Measurements from ENCODE around the gene ATP2A3. TPM values are rescaled to one million over a fixed set of nuclear protein-coding genes. Genes with fewer than 3 reads are reported as not detected.

Gene ATP2A3
- total RNA-seq, 1 experiment from 2014 or later, result 3.3 TPM

- intact Hi-C loops (cut with micrococcal nuclease), result no loop called here
- Histone ChIP-seq H3K4me3 (ENCODE audit: low read length) (no peak overlapping the region), H4K20me1 (ENCODE audit: low read length) (no peaks in the 10 kb centered on the region), H3K4me1 (ENCODE audit: insufficient read depth, low read length) (no peaks in the 10 kb centered on the region), H3K9me3 (ENCODE audit: low read length) (no peaks in the 10 kb centered on the region), H3F3A (ENCODE audit: low read length, unreplicated experiment) (no peaks in the 10 kb centered on the region), H3K4me2 (ENCODE audit: low read length) (no peak overlapping the region), H3K36me3 (ENCODE audit: low read depth, low read length) (no peaks in the 10 kb centered on the region), H3K9me2 (replicated peaks; ENCODE audit: low read length) (no peaks in the 10 kb centered on the region), H3K27me3 (ENCODE audit: low read length) (no peaks in the 10 kb centered on the region), H3K79me2 (ENCODE audit: low read length) (no peaks in the 10 kb centered on the region), H3K27ac (ENCODE audit: low read length) (no peak overlapping the region), H2AFZ (ENCODE audit: low read length) (no peak overlapping the region), H3K9ac (ENCODE audit: low read length) (no peak overlapping the region)
- ChIA-PET CTCF (no interaction called here), POLR2A (ENCODE audit: unreplicated experiment) (interaction anchor here (0.7 kb wide), 1 partner anchor 252 kb away, joined by 4 read pairs; no protein-coding TSS in a partner anchor)
- no peak for DNase-seq
- no peak for ATAC-seq
- BruUV-seq (replicated peaks), result no TSS peak
- no peak for TF ChIP-seq CTCF (conservative IDR thresholded peaks at IDR 0.05; ENCODE audit: low read depth, low read length)
- no peak for TF ChIP-seq EZH2 (IDR thresholded peaks at IDR 0.05; ENCODE audit: low read length, unreplicated experiment)
- TF ChIP-seq EZH2phosphoT487 (IDR thresholded peaks at IDR 0.05; ENCODE audit: borderline replicate concordance, low read length), result no peak
These were observed 17.9 kb upstream of the ATP2A3 start for GRCh38 chr17:3982113-3982512.

- POLR2A ChIA-PET (ENCODE audit: unreplicated experiment), result no interaction called here
- no peak overlapping the region for H3K4me2 ChIP-seq (ENCODE audit: low read length)
- H3K36me3 ChIP-seq (ENCODE audit: low read depth, low read length), result no peaks in the 10 kb centered on the region
- CTCF ChIA-PET, result no interaction called here
- no peak overlapping the region for H3K4me3 ChIP-seq (ENCODE audit: low read length)
- DNase-seq (no peak), ATAC-seq (no peak)
- no peak overlapping the region for H3K27ac ChIP-seq (ENCODE audit: low read length)
- no peak overlapping the region for H3K9ac ChIP-seq (ENCODE audit: low read length)
- no peaks in the 10 kb centered on the region for H4K20me1 ChIP-seq (ENCODE audit: low read length)
- H3K79me2 ChIP-seq (ENCODE audit: low read length), result no peaks in the 10 kb centered on the region
- no peaks in the 10 kb centered on the region for H3K27me3 ChIP-seq (ENCODE audit: low read length)
- intact Hi-C loops (cut with micrococcal nuclease), result no loop called here
- BruUV-seq (replicated peaks), result no TSS peak
- H3K9me2 ChIP-seq (replicated peaks; ENCODE audit: low read length), result no peaks in the 10 kb centered on the region
- H3F3A ChIP-seq (ENCODE audit: low read length, unreplicated experiment), result no peaks in the 10 kb centered on the region
- no peak for TF ChIP-seq EZH2phosphoT487 (IDR thresholded peaks at IDR 0.05; ENCODE audit: borderline replicate concordance, low read length)
- no peak for TF ChIP-seq CTCF (conservative IDR thresholded peaks at IDR 0.05; ENCODE audit: low read depth, low read length)
- no peak for TF ChIP-seq EZH2 (IDR thresholded peaks at IDR 0.05; ENCODE audit: low read length, unreplicated experiment)
- H3K9me3 ChIP-seq (ENCODE audit: low read length), result no peaks in the 10 kb centered on the region
- H3K4me1 ChIP-seq (ENCODE audit: insufficient read depth, low read length), result no peaks in the 10 kb centered on the region
- H2AFZ ChIP-seq (ENCODE audit: low read length), result no peak overlapping the region
These were observed 17.2 kb upstream of the ATP2A3 start for GRCh38 chr17:3981455-3981854.

GRCh38 chr17:3980381-3981014 lies 16.3 kb upstream of the ATP2A3 start:
- Histone ChIP-seq H3K79me2 (ENCODE audit: low read length) (no peaks in the 10 kb centered on the region), H3K4me3 (ENCODE audit: low read length) (no peak overlapping the region), H3K36me3 (ENCODE audit: low read depth, low read length) (no peaks in the 10 kb centered on the region), H3K9me2 (replicated peaks; ENCODE audit: low read length) (no peaks in the 10 kb centered on the region), H3K27me3 (ENCODE audit: low read length) (no peaks in the 10 kb centered on the region), H2AFZ (ENCODE audit: low read length) (no peak overlapping the region), H3K4me1 (ENCODE audit: insufficient read depth, low read length) (no peaks in the 10 kb centered on the region), H3K4me2 (ENCODE audit: low read length) (no peak overlapping the region), H4K20me1 (ENCODE audit: low read length) (no peaks in the 10 kb centered on the region), H3K9ac (ENCODE audit: low read length) (no peak overlapping the region), H3F3A (ENCODE audit: low read length, unreplicated experiment) (no peaks in the 10 kb centered on the region), H3K27ac (ENCODE audit: low read length) (no peak overlapping the region), H3K9me3 (ENCODE audit: low read length) (no peaks in the 10 kb centered on the region)
- ATAC-seq (no peak), DNase-seq (no peak)
- ChIA-PET POLR2A (ENCODE audit: unreplicated experiment) (no interaction called here), CTCF (no interaction called here)
- BruUV-seq (replicated peaks), result no TSS peak
- TF ChIP-seq EZH2 (IDR thresholded peaks at IDR 0.05; ENCODE audit: low read length, unreplicated experiment), result no peak
- no peak for TF ChIP-seq CTCF (conservative IDR thresholded peaks at IDR 0.05; ENCODE audit: low read depth, low read length)
- intact Hi-C loops (cut with micrococcal nuclease), result no loop called here
